ENCODE measurements around the gene POC5. TPM values are rescaled to one million over a fixed set of nuclear protein-coding genes. Genes with fewer than 3 reads are reported as not detected.

Gene POC5
- total RNA-seq, 1 donor from 2014 or later, result 4.2 TPM

GRCh38 chr5:75648712-75649111, 68.5 kb downstream of the POC5 start:
- no peak overlapping the region for H3K4me3 ChIP-seq (ENCODE audit: low read length in 3 of 3)
- H3K9me3 ChIP-seq (ENCODE audit: control insufficient read depth in 3 of 3, low read length in 3 of 3), result no peaks in the 10 kb centered on the region
- H3K27me3 ChIP-seq (ENCODE audit: control insufficient read depth in 3 of 3, insufficient read depth in 3 of 3, low read length in 3 of 3), result no peaks in the 10 kb centered on the region
- H3K36me3 ChIP-seq (ENCODE audit: control insufficient read depth in 3 of 3, insufficient read depth in 3 of 3, low read length in 3 of 3), result no peaks in the 10 kb centered on the region
- no peak overlapping the region for H3K27ac ChIP-seq (ENCODE audit: low read depth, low read length)
- H3K9ac ChIP-seq (ENCODE audit: low read depth in 1 of 3, low read length in 3 of 3), result no peak overlapping the region
- H3K4me1 ChIP-seq (ENCODE audit: control insufficient read depth in 3 of 3, insufficient read depth in 3 of 3, low read length in 3 of 3), result no peaks in the 10 kb centered on the region

GRCh38 chr5:75640826-75641225, 76.4 kb downstream of the POC5 start:
- H3K27ac ChIP-seq (ENCODE audit: low read depth, low read length), result no peak overlapping the region
- H3K9me3 ChIP-seq (ENCODE audit: control insufficient read depth in 3 of 3, low read length in 3 of 3), result peaks cover 0 to under 1% (median 0%) of the 10 kb centered on the region in 3 donors
- no peaks in the 10 kb centered on the region for H3K4me1 ChIP-seq (ENCODE audit: control insufficient read depth in 3 of 3, insufficient read depth in 3 of 3, low read length in 3 of 3)
- no peak overlapping the region for H3K4me3 ChIP-seq (ENCODE audit: low read length in 3 of 3)
- no peaks in the 10 kb centered on the region for H3K36me3 ChIP-seq (ENCODE audit: control insufficient read depth in 3 of 3, insufficient read depth in 3 of 3, low read length in 3 of 3)
- H3K9ac ChIP-seq (ENCODE audit: low read depth in 1 of 3, low read length in 3 of 3), result no peak overlapping the region
- no peaks in the 10 kb centered on the region for H3K27me3 ChIP-seq (ENCODE audit: control insufficient read depth in 3 of 3, insufficient read depth in 3 of 3, low read length in 3 of 3)

- Histone ChIP-seq H3K4me1 (ENCODE audit: control insufficient read depth in 3 of 3, insufficient read depth in 3 of 3, low read length in 3 of 3) (no peaks in the 10 kb centered on the region), H3K27me3 (ENCODE audit: control insufficient read depth in 3 of 3, insufficient read depth in 3 of 3, low read length in 3 of 3) (no peaks in the 10 kb centered on the region), H3K36me3 (ENCODE audit: control insufficient read depth in 3 of 3, insufficient read depth in 3 of 3, low read length in 3 of 3) (no peaks in the 10 kb centered on the region), H3K9ac (ENCODE audit: low read depth in 1 of 3, low read length in 3 of 3) (no peak overlapping the region), H3K4me3 (ENCODE audit: low read length in 3 of 3) (no peak overlapping the region), H3K27ac (ENCODE audit: low read depth, low read length) (no peak overlapping the region), H3K9me3 (ENCODE audit: control insufficient read depth in 3 of 3, low read length in 3 of 3) (peaks cover 0 to 2% (median 0%) of the 10 kb centered on the region in 3 donors)
Measured at GRCh38 chr5:75640395-75640794, 76.8 kb downstream of the POC5 start.

DNA sequence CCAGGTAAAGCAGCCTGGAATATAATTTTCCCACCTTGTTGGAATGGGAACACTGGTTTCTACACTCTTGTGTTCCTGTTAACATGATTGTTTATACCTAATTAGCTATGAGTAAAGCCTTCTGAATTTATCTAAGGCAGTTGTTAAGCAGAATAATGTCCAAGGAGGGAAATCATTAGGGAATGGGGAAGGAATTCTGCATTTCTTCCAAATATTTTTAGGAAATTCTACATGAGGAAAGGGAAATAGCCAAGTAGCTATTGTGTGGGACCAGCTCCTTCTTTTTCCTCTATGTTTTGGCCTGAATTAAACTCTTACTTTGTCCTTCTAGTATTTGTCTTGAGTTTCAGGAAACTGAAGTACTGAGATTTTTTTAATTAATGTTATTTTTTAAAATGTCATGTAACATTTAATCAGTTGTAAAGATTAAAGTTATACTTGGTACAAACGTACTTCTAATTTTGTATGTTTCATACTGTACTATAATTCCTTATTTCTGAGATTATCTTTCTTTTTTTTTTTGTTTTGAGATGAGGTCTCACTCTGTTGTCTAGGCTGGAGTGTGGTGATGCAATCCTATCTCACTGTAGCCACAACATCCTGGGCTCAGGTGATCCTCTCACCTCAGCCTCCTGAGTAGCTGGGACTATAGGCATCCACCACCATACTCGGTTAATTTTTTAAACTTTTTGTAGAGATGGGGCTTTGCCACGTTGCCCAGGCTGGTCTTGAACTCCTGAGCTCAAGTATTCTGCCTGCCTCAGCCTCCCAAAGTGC, 77.5 kb downstream of the POC5 start:
- no peaks in the 10 kb centered on the region for H3K36me3 ChIP-seq (ENCODE audit: control insufficient read depth in 3 of 3, insufficient read depth in 3 of 3, low read length in 3 of 3)
- no peaks in the 10 kb centered on the region for H3K4me1 ChIP-seq (ENCODE audit: control insufficient read depth in 3 of 3, insufficient read depth in 3 of 3, low read length in 3 of 3)
- no peak overlapping the region for H3K27ac ChIP-seq (ENCODE audit: low read depth, low read length)
- H3K9ac ChIP-seq (ENCODE audit: low read depth in 1 of 3, low read length in 3 of 3), result no peak overlapping the region
- H3K27me3 ChIP-seq (ENCODE audit: control insufficient read depth in 3 of 3, insufficient read depth in 3 of 3, low read length in 3 of 3), result no peaks in the 10 kb centered on the region
- peaks cover 0 to 2% (median 0%) of the 10 kb centered on the region in 3 donors for H3K9me3 ChIP-seq (ENCODE audit: control insufficient read depth in 3 of 3, low read length in 3 of 3)
- no peak overlapping the region for H3K4me3 ChIP-seq (ENCODE audit: low read length in 3 of 3)

DNA sequence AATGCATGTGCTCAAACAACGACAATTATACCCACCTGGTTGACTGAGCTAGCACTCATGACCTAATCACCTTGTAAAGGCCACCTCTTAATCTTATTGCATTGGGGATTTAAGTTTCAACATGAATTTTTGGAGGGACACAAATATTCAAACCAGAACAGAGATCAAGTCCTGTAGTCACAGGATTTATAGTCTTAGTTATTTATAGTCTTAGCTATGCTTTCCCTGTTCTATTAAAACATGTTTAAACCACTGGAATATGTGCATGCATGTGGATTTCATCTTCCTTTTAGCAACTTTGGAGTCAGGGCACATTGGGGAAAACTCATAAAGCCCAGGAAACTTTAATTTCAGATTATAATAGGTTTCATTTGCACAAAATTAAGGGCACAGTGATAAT, 79.3 kb downstream of the POC5 start:
- H3K27ac ChIP-seq (ENCODE audit: low read depth, low read length), result no peak overlapping the region
- H3K4me3 ChIP-seq (ENCODE audit: low read length in 3 of 3), result no peak overlapping the region
- no peaks in the 10 kb centered on the region for H3K36me3 ChIP-seq (ENCODE audit: control insufficient read depth in 3 of 3, insufficient read depth in 3 of 3, low read length in 3 of 3)
- H3K27me3 ChIP-seq (ENCODE audit: control insufficient read depth in 3 of 3, insufficient read depth in 3 of 3, low read length in 3 of 3), result no peaks in the 10 kb centered on the region
- peaks cover 0 to 2% (median 0%) of the 10 kb centered on the region in 3 donors for H3K9me3 ChIP-seq (ENCODE audit: control insufficient read depth in 3 of 3, low read length in 3 of 3)
- no peaks in the 10 kb centered on the region for H3K4me1 ChIP-seq (ENCODE audit: control insufficient read depth in 3 of 3, insufficient read depth in 3 of 3, low read length in 3 of 3)
- no peak overlapping the region for H3K9ac ChIP-seq (ENCODE audit: low read depth in 1 of 3, low read length in 3 of 3)

- Histone ChIP-seq H3K36me3 (ENCODE audit: control insufficient read depth in 3 of 3, insufficient read depth in 3 of 3, low read length in 3 of 3) (no peaks in the 10 kb centered on the region), H3K9ac (ENCODE audit: low read depth in 1 of 3, low read length in 3 of 3) (no peak overlapping the region), H3K27me3 (ENCODE audit: control insufficient read depth in 3 of 3, insufficient read depth in 3 of 3, low read length in 3 of 3) (no peaks in the 10 kb centered on the region), H3K9me3 (ENCODE audit: control insufficient read depth in 3 of 3, low read length in 3 of 3) (peaks cover 0 to 2% (median 0%) of the 10 kb centered on the region in 3 donors), H3K4me1 (ENCODE audit: control insufficient read depth in 3 of 3, insufficient read depth in 3 of 3, low read length in 3 of 3) (no peaks in the 10 kb centered on the region), H3K27ac (ENCODE audit: low read depth, low read length) (no peak overlapping the region), H3K4me3 (ENCODE audit: low read length in 3 of 3) (no peak overlapping the region)
Measured at GRCh38 chr5:75632321-75632720, 84.9 kb downstream of the POC5 start.

DNA sequence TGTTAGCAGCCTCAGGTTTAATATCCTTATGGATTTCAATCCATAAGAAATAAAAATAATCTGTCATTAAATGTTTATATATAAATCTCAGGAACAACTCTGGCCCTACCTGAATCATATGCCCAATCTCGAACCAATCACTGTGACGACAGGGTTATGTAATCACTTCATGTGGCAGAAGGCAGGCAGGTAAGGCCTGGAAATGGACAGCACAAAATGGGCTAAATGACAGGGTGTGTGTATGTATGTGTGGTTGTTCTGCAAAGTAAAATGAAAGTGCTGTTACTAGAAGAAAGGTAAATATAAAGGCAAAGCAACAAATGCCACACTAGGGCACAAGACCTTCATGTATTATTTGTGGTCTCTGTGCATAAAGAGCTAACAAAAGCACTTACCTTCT, 86.4 kb downstream of the POC5 start:
- Histone ChIP-seq H3K9me3 (ENCODE audit: control insufficient read depth in 3 of 3, low read length in 3 of 3) (peaks cover 0 to 2% (median 0%) of the 10 kb centered on the region in 3 donors), H3K4me1 (ENCODE audit: control insufficient read depth in 3 of 3, insufficient read depth in 3 of 3, low read length in 3 of 3) (no peaks in the 10 kb centered on the region), H3K27me3 (ENCODE audit: control insufficient read depth in 3 of 3, insufficient read depth in 3 of 3, low read length in 3 of 3) (no peaks in the 10 kb centered on the region), H3K9ac (ENCODE audit: low read depth in 1 of 3, low read length in 3 of 3) (no peak overlapping the region), H3K4me3 (ENCODE audit: low read length in 3 of 3) (no peak overlapping the region), H3K36me3 (ENCODE audit: control insufficient read depth in 3 of 3, insufficient read depth in 3 of 3, low read length in 3 of 3) (no peaks in the 10 kb centered on the region), H3K27ac (ENCODE audit: low read depth, low read length) (no peak overlapping the region)

- Histone ChIP-seq H3K36me3 (ENCODE audit: control insufficient read depth in 3 of 3, insufficient read depth in 3 of 3, low read length in 3 of 3) (no peaks in the 10 kb centered on the region), H3K9ac (ENCODE audit: low read depth in 1 of 3, low read length in 3 of 3) (no peak overlapping the region), H3K27ac (ENCODE audit: low read depth, low read length) (no peak overlapping the region), H3K27me3 (ENCODE audit: control insufficient read depth in 3 of 3, insufficient read depth in 3 of 3, low read length in 3 of 3) (no peaks in the 10 kb centered on the region), H3K4me3 (ENCODE audit: low read length in 3 of 3) (no peak overlapping the region), H3K9me3 (ENCODE audit: control insufficient read depth in 3 of 3, low read length in 3 of 3) (no peaks in the 10 kb centered on the region), H3K4me1 (ENCODE audit: control insufficient read depth in 3 of 3, insufficient read depth in 3 of 3, low read length in 3 of 3) (no peaks in the 10 kb centered on the region)
Measured at GRCh38 chr5:75627801-75628200, 89.4 kb downstream of the POC5 start.

GRCh38 chr5:75626959-75627358, 90.3 kb downstream of the POC5 start:
- no peaks in the 10 kb centered on the region for H3K4me1 ChIP-seq (ENCODE audit: control insufficient read depth in 3 of 3, insufficient read depth in 3 of 3, low read length in 3 of 3)
- no peaks in the 10 kb centered on the region for H3K9me3 ChIP-seq (ENCODE audit: control insufficient read depth in 3 of 3, low read length in 3 of 3)
- H3K4me3 ChIP-seq (ENCODE audit: low read length in 3 of 3), result no peak overlapping the region
- H3K27ac ChIP-seq (ENCODE audit: low read depth, low read length), result no peak overlapping the region
- H3K36me3 ChIP-seq (ENCODE audit: control insufficient read depth in 3 of 3, insufficient read depth in 3 of 3, low read length in 3 of 3), result no peaks in the 10 kb centered on the region
- H3K27me3 ChIP-seq (ENCODE audit: control insufficient read depth in 3 of 3, insufficient read depth in 3 of 3, low read length in 3 of 3), result no peaks in the 10 kb centered on the region
- H3K9ac ChIP-seq (ENCODE audit: low read depth in 1 of 3, low read length in 3 of 3), result no peak overlapping the region
